GM23338 (cell line): ENCODE results near the gene CTRB1. TPM values are rescaled to one million over a fixed set of nuclear protein-coding genes. Genes with fewer than 3 reads are reported as not detected.

ENCODE experiments used
- ATAC-seq: fragments of 200-7000 bp; cut with Tn5 transposase; 3 replicates; pipeline ENCODE4 v1.9.1; 2020
- DNase-seq: peaks from one replicate; pipeline ENCODE4 v3.0.0-alpha.2; 2015; ENCODE audit warnings: low spot score
- H2AFZ ChIP-seq: fragments of 200-600 bp; sonication (generic); 2 replicates; pipeline ENCODE4 v1.8.0; 2016; ENCODE audit warnings: antibody characterized with exemption, mild to moderate bottlenecking, moderate library complexity
- H3F3A ChIP-seq: fragments of 200-600 bp; sonication (generic); replicated peaks from 2 replicates; pipeline ENCODE4 v1.8.0; 2017; ENCODE audit warnings: antibody characterized with exemption, mixed run types, low read depth
- H3K27ac ChIP-seq: fragments of 200-600 bp; sonication (generic); 2 replicates; pipeline ENCODE4 v1.6.1; 2016; ENCODE audit warnings: low read depth
- H3K27me3 ChIP-seq: fragments of 200-600 bp; sonication (generic); 2 replicates; pipeline ENCODE4 v1.8.0; 2016; ENCODE audit warnings: mild to moderate bottlenecking, mixed run types, moderate library complexity; ENCODE audit not compliant: insufficient read depth
- H3K36me3 ChIP-seq: fragments of 200-600 bp; sonication (generic); 2 replicates; pipeline ENCODE4 v1.8.0; 2016; ENCODE audit warnings: mild to moderate bottlenecking; ENCODE audit not compliant: insufficient read depth
- H3K4me1 ChIP-seq: fragments of 200-600 bp; sonication (generic); 2 replicates; pipeline ENCODE4 v1.8.0; 2016; ENCODE audit warnings: mild to moderate bottlenecking, moderate library complexity; ENCODE audit not compliant: insufficient read depth
- H3K4me2 ChIP-seq: fragments of 200-600 bp; sonication (generic); 2 replicates; pipeline ENCODE4 v1.7.1; 2017; ENCODE audit warnings: mixed run types
- H3K4me3 ChIP-seq: fragments of 200-600 bp; sonication (generic); 2 replicates; pipeline ENCODE4 v1.6.1; 2016; ENCODE audit warnings: mixed run types
- H3K79me2 ChIP-seq: fragments of 200-600 bp; sonication (generic); replicated peaks from 2 replicates; pipeline ENCODE4 v1.8.0; 2017; ENCODE audit warnings: mild to moderate bottlenecking; ENCODE audit not compliant: insufficient read depth
- H3K9me2 ChIP-seq: fragments of 200-600 bp; sonication (generic); 2 replicates; pipeline ENCODE4 v1.8.0; 2017; ENCODE audit not compliant: insufficient read depth
- H4K20me1 ChIP-seq: fragments of 200-600 bp; sonication (generic); replicated peaks from 2 replicates; pipeline ENCODE4 v1.8.0; 2017; ENCODE audit warnings: mild to moderate bottlenecking; ENCODE audit not compliant: insufficient read depth
- H3K27ac Mint-ChIP-seq: 2 replicates; pipeline ENCODE4 v1.8.0; 2020; ENCODE audit warnings: inconsistent platforms, mild to moderate bottlenecking, moderate library complexity, mixed read lengths
- H3K27me3 Mint-ChIP-seq: 3 replicates; pipeline ENCODE4 v1.8.0; 2022; ENCODE audit warnings: low read depth, mild to moderate bottlenecking, moderate library complexity, mixed read lengths, inconsistent platforms; ENCODE audit not compliant: insufficient read depth, poor library complexity
- H3K36me3 Mint-ChIP-seq: 3 replicates; pipeline ENCODE4 v1.8.0; 2021; ENCODE audit warnings: low read depth, mild to moderate bottlenecking, inconsistent platforms, moderate library complexity, mixed read lengths
- H3K4me1 Mint-ChIP-seq: 3 replicates; pipeline ENCODE4 v1.8.0; 2020; ENCODE audit warnings: mild to moderate bottlenecking, inconsistent platforms, mixed read lengths
- H3K4me3 Mint-ChIP-seq: 3 replicates; pipeline ENCODE4 v1.8.0; 2021; ENCODE audit warnings: moderate library complexity, mild to moderate bottlenecking, inconsistent platforms, mixed read lengths
- H3K9me3 Mint-ChIP-seq: 3 replicates; pipeline ENCODE4 v1.8.0; 2020; ENCODE audit warnings: moderate library complexity, mild to moderate bottlenecking, inconsistent platforms, mixed read lengths
- CREB1 ChIP-seq: fragments of 250-450 bp; sonication (Bioruptor Pico); IDR thresholded peaks from 2 replicates; pipeline ENCODE4 v1.5.0; 2020; ENCODE audit warnings: low read depth, mild to moderate bottlenecking, moderate library complexity
- ETS1 ChIP-seq: IDR thresholded peaks from 2 replicates; pipeline ENCODE4 v1.6.1; 2016; ENCODE audit warnings: antibody characterized with exemption
- EZH2 ChIP-seq: fragments of 200-600 bp; sonication (generic); IDR thresholded peaks from one replicate; pipeline ENCODE4 v1.8.0; 2017; ENCODE audit warnings: antibody characterized with exemption, mild to moderate bottlenecking, low read depth; ENCODE audit not compliant: unreplicated experiment
- EZH2phosphoT487 ChIP-seq: fragments of 200-600 bp; sonication (generic); IDR thresholded peaks from one replicate; pipeline ENCODE4 v1.8.1; 2018; ENCODE audit warnings: antibody characterized with exemption; ENCODE audit not compliant: unreplicated experiment
- JUNB ChIP-seq: IDR thresholded peaks from one replicate; pipeline ENCODE4 v1.6.1; 2016; ENCODE audit warnings: antibody characterized with exemption; ENCODE audit not compliant: unreplicated experiment
- NANOG ChIP-seq: IDR thresholded peaks from 2 replicates; pipeline ENCODE4 v1.6.1; 2016; ENCODE audit warnings: antibody characterized with exemption, borderline replicate concordance
- POLR2AphosphoS5 ChIP-seq: IDR thresholded peaks from 2 replicates; pipeline ENCODE4 v1.6.1; 2016; ENCODE audit warnings: antibody characterized with exemption, low read depth
- REST ChIP-seq: IDR thresholded peaks from one replicate; pipeline ENCODE4 v1.6.1; 2018; ENCODE audit warnings: antibody characterized with exemption; ENCODE audit not compliant: unreplicated experiment
- STAT1 ChIP-seq: IDR thresholded peaks from one replicate; pipeline ENCODE4 v1.6.1; 2016; ENCODE audit warnings: antibody characterized with exemption; ENCODE audit not compliant: unreplicated experiment
- ZNF114 ChIP-seq: fragments of 250-450 bp; sonication (Bioruptor Pico); IDR thresholded peaks from 2 replicates; pipeline ENCODE4 v1.5.0; 2020; ENCODE audit warnings: mild to moderate bottlenecking, moderate library complexity
- ZNF331 ChIP-seq: fragments of 250-450 bp; sonication (Bioruptor Pico); IDR thresholded peaks from 2 replicates; pipeline ENCODE4 v1.5.0; 2020; ENCODE audit warnings: low read depth, mild to moderate bottlenecking, moderate library complexity
- ZNF462 ChIP-seq: fragments of 250-450 bp; sonication (Bioruptor Pico); IDR thresholded peaks from 2 replicates; pipeline ENCODE4 v1.5.0; 2020; ENCODE audit warnings: mild to moderate bottlenecking, moderate library complexity
- polyA plus RNA-seq: library from polyadenylated mRNA; unstranded; fragments of >200 nt; fragmentation: Nextera tagmentation; extraction: Ambion mirVana; gene quantifications from 2 replicates; pipeline ENCODE4 v1.2.1, GENCODE V29; 2016
- total RNA-seq: library from RNA; depleted of rRNA; stranded (reverse); fragments of >200 nt; shearing (Covaris generic); gene quantifications from 2 replicates; pipeline ENCODE4 v1.2.3, GENCODE V29; 2014
- TF ChIP-seq, protein P1 (sequence below), 2 experiments: fragments of 200-600 bp in 1 of 2; sonication (generic) in 1 of 2; conservative IDR thresholded peaks; 2 replicates each; pipeline versions ENCODE4 v1.5.1 to v1.6.1; 2016 to 2017; ENCODE audit warnings: antibody characterized with exemption in 2 of 2, low read depth in 2 of 2, mild to moderate bottlenecking in 2 of 2, moderate library complexity in 1 of 2

CTRB1 gene
- total and polyA plus RNA-seq, 2 experiments from 2014 or later: not detected

DNA sequence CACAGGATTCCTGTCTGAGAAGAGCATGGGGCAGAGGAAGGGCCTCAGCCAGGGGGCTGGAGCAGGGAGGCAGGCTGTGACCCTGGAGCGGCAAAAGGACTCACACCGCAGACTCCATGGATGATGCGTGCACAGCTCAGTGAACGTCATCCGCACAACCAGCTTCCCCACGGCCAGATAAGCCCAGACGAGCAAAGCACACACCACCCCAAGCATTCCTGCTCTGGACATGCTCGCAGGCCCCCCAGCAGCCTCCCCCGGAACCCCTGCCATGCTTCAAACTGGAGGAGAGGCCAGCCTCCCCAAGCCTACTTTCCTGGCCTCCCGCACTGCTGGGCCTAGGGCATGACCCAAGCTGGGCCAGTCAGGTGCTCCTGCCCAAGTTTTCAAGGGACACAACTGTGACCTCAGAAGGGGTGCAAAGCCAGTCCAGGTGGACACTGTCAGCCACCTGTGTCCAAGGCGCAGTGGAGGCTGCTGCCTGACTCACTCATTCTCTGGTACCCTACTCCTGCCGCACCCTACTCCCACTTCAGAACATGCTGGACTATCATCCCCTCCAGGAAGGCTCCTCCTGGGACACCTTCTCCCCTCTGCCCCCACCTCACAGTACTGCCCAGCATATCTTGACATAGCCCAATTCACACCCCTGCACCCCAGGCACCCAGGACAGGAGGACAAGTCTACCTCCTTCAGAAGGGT lies 27.9 kb downstream of the CTRB1 start:
- peaks cover 60% of the 10 kb centered on the region for H4K20me1 ChIP-seq
- H3K4me1 ChIP-seq: peaks cover 47% of the 10 kb centered on the region

More for the DNA sequence above, 27.9 kb downstream of the CTRB1 start:
- peak overlapping the region; percentile 24; the same call in 2 of the 3 replicates for H3K4me3 Mint-ChIP-seq
- H3K27ac Mint-ChIP-seq: peak overlapping the region; percentile 85
- peak overlapping the region; percentile 42 for H3K4me2 ChIP-seq
- H3K4me3 ChIP-seq: no peak overlapping the region
- peaks cover 20% of the 10 kb centered on the region for H3K36me3 Mint-ChIP-seq
- H2AFZ ChIP-seq: no peak overlapping the region
- no peaks in the 10 kb centered on the region for H3K36me3 ChIP-seq
- TF ChIP-seq, protein P1, sequence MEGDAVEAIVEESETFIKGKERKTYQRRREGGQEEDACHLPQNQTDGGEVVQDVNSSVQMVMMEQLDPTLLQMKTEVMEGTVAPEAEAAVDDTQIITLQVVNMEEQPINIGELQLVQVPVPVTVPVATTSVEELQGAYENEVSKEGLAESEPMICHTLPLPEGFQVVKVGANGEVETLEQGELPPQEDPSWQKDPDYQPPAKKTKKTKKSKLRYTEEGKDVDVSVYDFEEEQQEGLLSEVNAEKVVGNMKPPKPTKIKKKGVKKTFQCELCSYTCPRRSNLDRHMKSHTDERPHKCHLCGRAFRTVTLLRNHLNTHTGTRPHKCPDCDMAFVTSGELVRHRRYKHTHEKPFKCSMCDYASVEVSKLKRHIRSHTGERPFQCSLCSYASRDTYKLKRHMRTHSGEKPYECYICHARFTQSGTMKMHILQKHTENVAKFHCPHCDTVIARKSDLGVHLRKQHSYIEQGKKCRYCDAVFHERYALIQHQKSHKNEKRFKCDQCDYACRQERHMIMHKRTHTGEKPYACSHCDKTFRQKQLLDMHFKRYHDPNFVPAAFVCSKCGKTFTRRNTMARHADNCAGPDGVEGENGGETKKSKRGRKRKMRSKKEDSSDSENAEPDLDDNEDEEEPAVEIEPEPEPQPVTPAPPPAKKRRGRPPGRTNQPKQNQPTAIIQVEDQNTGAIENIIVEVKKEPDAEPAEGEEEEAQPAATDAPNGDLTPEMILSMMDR (conservative IDR thresholded peaks at IDR 0.05; ENCODE audit: low read depth in 2 of 2): no peak
- no peak for TF ChIP-seq STAT1
- no peak for TF ChIP-seq JUNB
- no peak for TF ChIP-seq NANOG
- no peak for TF ChIP-seq ZNF114 (CRISPR knock-in tag)
- TF ChIP-seq ZNF331 (CRISPR knock-in tag): no peak
- TF ChIP-seq REST: no peak
- TF ChIP-seq CREB1 (CRISPR knock-in tag): no peak
- no peak for TF ChIP-seq EZH2phosphoT487
- no peak for TF ChIP-seq POLR2AphosphoS5
- TF ChIP-seq ETS1: no peak
- TF ChIP-seq ZNF462 (CRISPR knock-in tag): no peak
- TF ChIP-seq EZH2: no peak
- H3K79me2 ChIP-seq: peaks cover 90% of the 10 kb centered on the region
- H3K27me3 Mint-ChIP-seq: peaks cover 40% of the 10 kb centered on the region
- H3K27ac ChIP-seq: peak overlapping the region; percentile 93
- H3K4me1 Mint-ChIP-seq: peaks cover 65% of the 10 kb centered on the region
- H3K9me3 Mint-ChIP-seq: no peaks in the 10 kb centered on the region; the same call in 1 of the 3 replicates
- H3F3A ChIP-seq: 0 out of 2 replicates have a peak, but pooled peaks cover 5% of the 10 kb centered on the region
- no peaks in the 10 kb centered on the region for H3K9me2 ChIP-seq
- no peaks in the 10 kb centered on the region for H3K27me3 ChIP-seq
- no peak for ATAC-seq
- no peak for DNase-seq
